ENCODE measurements around the gene MEGF11.

GRCh38 chr15:66235866-66236265 is 17.7 kb downstream of the MEGF11 start:
- no peak for TF ChIP-seq REST (IDR thresholded peaks at IDR 0.05; ENCODE audit: insufficient replicate concordance, low read depth)
- TF ChIP-seq POLR2AphosphoS5 (IDR thresholded peaks at IDR 0.05; ENCODE audit: low read depth): no peak
